NCI-H774 (cell line): Measurements from ENCODE around the gene PAX4.
"Not testable (repeated sequence)": the region's sequence is repeated elsewhere in the genome, so short reads cannot be mapped to it uniquely, and the experiment has no call there.

ENCODE experiments used
- DNase-seq: peaks from one replicate; lab custom pipeline; 2025; lab: John Stamatoyannopoulos, UW

PAX4 gene

DNA sequence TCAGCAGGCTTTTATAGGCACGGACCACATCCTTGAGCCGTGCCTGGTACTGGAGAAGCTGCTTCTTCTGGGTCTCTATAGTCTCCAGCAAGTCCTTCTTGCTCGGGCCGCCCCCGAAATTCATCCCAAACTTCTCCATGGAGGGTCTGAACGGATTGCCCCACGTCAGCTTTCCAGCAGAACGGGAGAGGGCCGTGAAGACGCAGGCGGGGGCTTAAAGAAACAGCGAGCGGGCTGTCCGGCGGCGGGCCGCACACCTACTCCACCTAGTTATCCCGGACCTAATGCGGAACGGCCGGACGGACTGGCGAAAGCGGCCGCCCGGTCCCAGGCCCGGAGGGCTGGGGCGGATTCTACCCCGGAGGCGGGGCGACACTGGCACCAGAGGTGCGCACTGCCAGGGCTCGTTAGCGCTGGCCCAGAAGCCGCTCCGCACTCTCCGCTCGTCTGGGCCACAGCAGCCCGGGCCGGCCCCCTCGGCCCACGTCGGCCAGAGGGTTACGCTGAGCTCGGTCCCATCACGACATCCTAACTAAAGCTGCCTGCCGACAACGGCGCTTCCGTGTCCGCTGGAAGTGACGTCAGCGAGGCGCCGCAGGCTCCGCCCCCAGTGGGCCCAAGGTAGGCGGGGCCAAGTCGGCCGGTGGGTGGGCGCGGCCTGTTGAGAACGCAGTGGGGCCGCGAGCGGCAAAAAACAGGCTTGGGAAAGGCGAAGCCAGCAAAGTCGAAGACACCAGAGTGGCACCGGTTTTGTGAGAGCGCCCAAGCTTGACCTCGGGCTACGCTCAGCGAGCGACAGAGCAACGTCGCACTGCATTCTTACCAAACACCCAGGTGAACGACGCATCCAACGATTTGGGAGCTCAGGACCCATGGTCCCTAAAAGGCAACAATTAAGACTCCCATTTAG lies 32.6 kb downstream of the PAX4 start, which contains the start of gene GCC1:
Gene GCC1, minus strand, starts transcription at position 553 of the 910 bp plus-strand sequence. Its CDS starts 414 bp downstream, at position 139.
- peak; percentile 87 for DNase-seq

DNA sequence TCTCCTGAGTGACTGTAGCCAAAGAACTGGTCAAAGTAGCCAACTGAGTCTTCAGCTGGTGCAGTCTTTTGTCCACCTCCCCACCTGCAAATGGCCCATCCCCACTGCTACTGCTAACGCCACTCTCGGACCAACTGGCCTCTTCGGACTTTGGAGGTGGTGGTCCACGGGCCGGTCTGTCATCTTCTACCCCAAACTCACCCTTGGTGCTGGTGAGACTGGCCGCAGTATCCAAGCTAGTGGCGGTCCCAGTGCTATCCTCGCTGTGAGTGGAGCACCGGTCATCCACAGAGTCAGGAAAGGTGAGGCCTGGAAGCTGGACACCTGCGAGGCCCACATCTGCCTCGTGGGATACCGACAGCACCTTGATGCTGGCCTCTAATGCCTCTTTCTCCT lies 33.3 kb downstream of the PAX4 start:
- no peak for DNase-seq

DNA sequence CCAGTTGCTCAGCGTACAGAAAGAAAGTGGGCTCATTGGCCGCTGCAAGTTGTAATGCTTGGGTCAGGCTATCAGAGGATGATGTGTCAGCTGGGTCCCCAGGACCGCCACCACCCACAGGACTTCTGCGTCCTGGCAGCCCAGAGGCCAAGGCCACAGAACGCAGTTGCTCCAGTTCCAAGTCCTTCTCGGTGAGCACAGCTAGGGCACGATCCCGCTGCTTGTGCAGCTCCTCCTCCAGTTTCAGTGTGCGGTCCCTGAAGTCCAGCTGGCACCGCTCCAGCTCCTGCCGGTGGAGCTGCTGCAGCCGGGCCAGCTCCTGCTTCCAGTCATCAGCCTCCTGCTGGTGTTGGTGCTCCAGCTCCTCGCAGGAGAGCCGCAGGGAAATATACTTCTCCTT lies 35.6 kb downstream of the PAX4 start:
- no peak for DNase-seq

DNA sequence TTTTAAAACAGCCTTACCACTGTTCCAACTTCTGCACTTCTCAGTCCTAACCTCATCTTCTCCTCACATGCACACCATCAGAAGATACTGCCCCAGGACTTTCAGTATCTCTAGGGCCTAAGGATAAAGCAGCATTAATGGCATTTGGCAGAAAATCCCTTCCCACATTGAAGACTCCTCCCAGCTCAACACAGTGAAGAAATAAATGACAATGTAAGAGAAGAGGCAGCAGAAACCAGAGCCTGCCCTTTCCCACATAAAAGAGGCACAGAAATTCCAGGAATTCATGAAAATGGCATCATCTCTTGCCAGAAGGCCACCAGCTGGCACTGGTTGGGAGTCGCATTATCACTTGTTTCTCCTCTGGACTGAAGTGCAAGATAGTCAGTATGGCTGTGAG lies 36.2 kb downstream of the PAX4 start:
- DNase-seq = no peak

DNA sequence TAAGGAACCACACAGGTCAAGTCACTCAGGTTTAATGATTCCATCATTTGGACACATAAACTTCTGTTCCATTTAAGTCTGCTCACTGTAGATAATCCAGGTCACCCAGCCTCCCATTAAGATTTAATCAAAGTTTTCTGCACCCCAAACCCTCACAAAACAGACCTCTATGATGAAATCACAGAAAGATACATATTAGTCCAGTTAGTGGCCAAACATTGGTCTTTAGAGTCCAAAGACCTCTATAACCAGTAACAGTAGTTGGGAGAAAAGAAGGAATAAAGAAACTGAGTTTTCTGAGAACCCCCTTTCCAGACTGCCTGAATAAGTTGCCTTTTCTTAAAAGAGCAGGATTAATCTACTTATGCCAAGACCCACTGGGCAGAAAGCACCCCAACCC lies 37.3 kb downstream of the PAX4 start:
- DNase-seq = no peak

DNA sequence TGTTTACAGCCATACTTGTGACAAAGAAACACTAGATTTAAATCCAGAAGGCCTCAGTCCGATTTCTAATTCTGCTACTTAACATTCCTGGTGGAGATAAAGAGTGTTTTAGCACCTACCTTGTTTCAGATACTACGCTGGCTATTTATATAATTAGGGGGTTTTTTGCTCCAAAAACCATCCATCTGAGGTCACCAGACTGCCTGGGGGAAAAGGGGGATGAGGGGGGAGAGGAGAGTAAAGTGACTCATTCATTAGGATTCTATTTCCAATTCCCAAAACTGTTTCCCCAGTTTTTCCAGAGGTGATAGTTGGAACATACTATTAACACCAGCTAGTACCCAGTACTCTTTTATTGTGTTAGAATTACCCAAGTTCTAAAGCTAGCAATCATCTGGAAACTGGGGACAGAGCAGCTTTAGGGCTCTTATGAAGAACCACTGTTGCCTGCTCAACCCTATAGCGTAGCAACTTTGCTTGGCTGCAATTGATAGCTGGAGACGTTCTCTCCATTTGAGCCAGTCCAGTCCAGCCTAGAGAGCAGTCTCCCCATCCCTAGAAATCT lies 39.1 kb downstream of the PAX4 start:
- DNase-seq = no peak

DNA sequence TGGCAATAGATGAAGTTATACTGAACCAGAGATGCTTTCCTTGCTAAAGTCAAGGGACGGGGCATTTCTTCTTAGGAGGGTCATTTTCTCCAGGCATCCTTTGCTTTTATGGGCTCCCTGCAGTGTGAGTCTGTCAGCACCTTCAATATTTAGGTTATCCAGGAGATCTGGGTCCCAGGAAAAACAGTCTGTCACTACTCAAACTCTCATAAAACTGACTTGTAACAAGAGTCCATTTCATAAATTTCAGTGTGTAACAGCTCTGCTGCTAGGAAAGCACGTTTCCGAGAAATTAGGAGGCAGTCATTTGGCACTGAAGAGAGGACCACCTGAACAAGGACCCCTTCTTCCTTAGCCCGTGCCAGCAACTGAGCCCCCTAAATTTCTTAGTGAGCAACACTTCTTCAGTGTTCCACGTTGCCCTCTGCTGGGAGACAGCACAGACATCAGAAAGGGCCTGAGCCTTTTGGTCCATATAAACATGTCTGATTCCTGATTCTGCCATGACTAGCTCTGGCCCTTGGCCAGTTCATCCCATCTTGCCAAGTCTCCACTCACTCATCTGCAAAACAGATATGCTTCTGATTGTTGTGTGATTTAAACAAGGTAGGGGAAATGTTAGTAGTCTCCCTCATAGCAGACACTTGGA lies 39.8 kb downstream of the PAX4 start:
- DNase-seq = no peak

DNA sequence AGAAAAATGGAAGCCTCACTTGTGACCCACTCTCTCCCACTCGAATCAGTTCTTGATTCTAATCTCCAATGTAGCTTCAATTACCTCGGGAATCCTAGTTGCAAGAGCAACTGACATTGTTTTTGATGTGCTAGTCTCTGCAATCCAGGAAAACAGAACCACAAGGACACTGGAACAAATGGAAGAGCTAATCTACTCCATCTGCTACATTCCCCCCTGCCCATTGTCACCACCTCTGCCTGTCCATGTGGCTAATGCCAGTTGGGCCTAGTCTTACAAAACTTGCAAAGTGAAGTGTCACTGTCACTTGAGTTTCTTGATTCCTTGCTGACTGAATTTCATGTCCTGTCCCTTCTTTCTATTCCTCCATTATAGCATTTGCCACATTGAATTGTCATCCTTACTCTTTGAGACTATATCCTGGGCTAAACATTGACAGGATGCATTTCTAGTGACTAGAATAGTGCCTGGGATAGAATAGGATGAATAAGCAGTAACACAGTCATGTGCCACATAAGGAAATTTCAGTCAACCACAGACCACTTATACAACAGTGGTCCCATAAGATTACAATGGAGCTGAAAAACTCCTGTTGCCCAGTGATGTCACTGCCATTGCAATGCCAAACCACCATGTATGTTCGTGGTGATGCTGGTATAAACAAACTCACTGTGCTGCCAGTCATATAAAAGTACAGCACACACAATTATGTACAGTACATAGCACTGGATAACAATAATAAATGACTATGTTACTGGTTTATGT lies 46.0 kb downstream of the PAX4 start:
- no peak for DNase-seq

DNA sequence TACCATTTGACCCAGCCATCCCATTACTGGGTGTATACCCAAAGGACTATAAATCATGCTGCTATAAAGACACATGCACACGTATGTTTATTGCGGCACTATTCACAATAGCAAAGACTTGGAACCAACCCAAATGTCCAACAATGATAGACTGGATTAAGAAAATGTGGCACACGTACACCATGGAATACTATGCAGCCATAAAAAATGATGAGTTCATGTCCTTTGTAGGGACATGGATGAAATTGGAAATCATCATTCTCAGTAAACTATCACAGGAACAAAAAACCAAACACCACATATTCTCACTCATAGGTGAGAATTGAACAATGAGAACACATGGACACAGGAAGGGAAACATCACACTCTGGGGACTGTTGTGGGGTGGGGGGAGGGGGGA lies 49.9 kb downstream of the PAX4 start:
- DNase-seq = not testable (repeated sequence)

DNA sequence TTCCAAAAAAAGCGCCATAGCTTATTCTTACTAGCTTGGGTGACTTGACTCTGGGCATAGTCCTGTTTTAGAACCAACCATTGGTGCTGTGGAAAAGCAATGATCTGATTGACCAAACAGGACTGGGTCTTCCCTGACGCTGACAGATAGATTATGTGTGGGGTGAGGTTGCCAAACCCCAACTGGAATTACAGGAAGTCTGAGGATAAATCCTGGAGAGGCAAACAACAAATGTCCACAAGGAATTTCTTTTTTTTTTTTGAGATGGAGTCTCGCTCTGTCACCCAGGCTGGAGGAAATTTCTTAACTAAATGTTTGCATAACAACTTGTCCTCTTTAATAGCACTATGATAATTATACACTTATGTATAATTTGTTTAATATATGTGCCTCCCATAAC lies 51.7 kb downstream of the PAX4 start:
- no peak for DNase-seq
